ENCODE data around the gene KRTAP2-3. TPM values are rescaled to one million over a fixed set of nuclear protein-coding genes. Genes with fewer than 3 reads are reported as not detected.

The KRTAP2-3 gene
- total and polyA plus RNA-seq, 2 experiments from 2014 or later: not detected

GRCh38 chr17:41013606-41014005, 46.3 kb downstream of the KRTAP2-3 start (continued):
- TF ChIP-seq ZNF462 (CRISPR knock-in tag; IDR thresholded peaks at IDR 0.05) (no peak), ZNF114 (CRISPR knock-in tag; IDR thresholded peaks at IDR 0.05) (no peak), REST (IDR thresholded peaks at IDR 0.05; ENCODE audit: unreplicated experiment) (no peak), POLR2AphosphoS5 (IDR thresholded peaks at IDR 0.05; ENCODE audit: low read depth) (no peak), JUNB (IDR thresholded peaks at IDR 0.05; ENCODE audit: unreplicated experiment) (no peak)

- no peaks in the 10 kb centered on the region for H3K9me3 Mint-ChIP-seq
- DNase-seq (ENCODE audit: low spot score) (no peak), ATAC-seq (no peak)
- H3K36me3 Mint-ChIP-seq (ENCODE audit: low read depth): no peaks in the 10 kb centered on the region
- no peak overlapping the region for H3K4me3 Mint-ChIP-seq
- Histone ChIP-seq H3K36me3 (ENCODE audit: insufficient read depth) (no peaks in the 10 kb centered on the region), H3K4me1 (ENCODE audit: insufficient read depth) (peaks cover 14% of the 10 kb centered on the region), H4K20me1 (replicated peaks; ENCODE audit: insufficient read depth) (no peaks in the 10 kb centered on the region), H3K27me3 (ENCODE audit: insufficient read depth) (no peaks in the 10 kb centered on the region), H3K79me2 (replicated peaks; ENCODE audit: insufficient read depth) (no peaks in the 10 kb centered on the region), H2AFZ (no peak overlapping the region; the same call in 1 of the 2 replicates), H3K4me3 (no peak overlapping the region), H3K9me2 (ENCODE audit: insufficient read depth) (no peaks in the 10 kb centered on the region; the same call in 1 of the 2 replicates), H3F3A (replicated peaks; ENCODE audit: low read depth) (no peaks in the 10 kb centered on the region), H3K4me2 (no peak overlapping the region), H3K27ac (ENCODE audit: low read depth) (no peak overlapping the region)
- no peak overlapping the region for H3K27ac Mint-ChIP-seq
- H3K27me3 Mint-ChIP-seq (ENCODE audit: insufficient read depth, low read depth, poor library complexity): peaks cover 1% of the 10 kb centered on the region
- peaks cover 10% of the 10 kb centered on the region; the same call in 2 of the 3 replicates for H3K4me1 Mint-ChIP-seq
- no peak for TF ChIP-seq ZNF114 (CRISPR knock-in tag; IDR thresholded peaks at IDR 0.05)
- no peak for TF ChIP-seq STAT1 (IDR thresholded peaks at IDR 0.05; ENCODE audit: unreplicated experiment)
- TF ChIP-seq CREB1 (CRISPR knock-in tag; IDR thresholded peaks at IDR 0.05; ENCODE audit: low read depth): no peak
- no peak for TF ChIP-seq POLR2AphosphoS5 (IDR thresholded peaks at IDR 0.05; ENCODE audit: low read depth)
- TF ChIP-seq ETS1 (IDR thresholded peaks at IDR 0.05): no peak
These were observed 46.7 kb downstream of the KRTAP2-3 start for GRCh38 chr17:41013181-41013580.

Data from GM23338 (cell line).